H9 (cell line): ENCODE results near the gene HOXC6. TPM values are rescaled to one million over a fixed set of nuclear protein-coding genes. Genes with fewer than 3 reads are reported as not detected.

ENCODE experiments used
- DNase-seq: peaks from one replicate; pipeline ENCODE4 v3.0.0-alpha.2; 2017
- H2AFZ ChIP-seq: one replicate; pipeline ENCODE4 v1.6.1; 2013; ENCODE audit warnings: mild to moderate bottlenecking, low read length, control low read depth, moderate library complexity
- H2AK5ac ChIP-seq: 2 replicates; pipeline ENCODE4 v1.6.1; 2013; ENCODE audit warnings: low read length, control low read depth, mixed read lengths; ENCODE audit not compliant: insufficient read length
- H2BK120ac ChIP-seq: one replicate; pipeline ENCODE4 v1.6.1; 2013; ENCODE audit warnings: low read depth, mild to moderate bottlenecking, low read length, control low read depth, inconsistent platforms; ENCODE audit not compliant: poor library complexity, severe bottlenecking
- H2BK12ac ChIP-seq: 2 replicates; pipeline ENCODE4 v1.6.1; 2013; ENCODE audit warnings: low read length, control low read depth, mixed read lengths, low read depth; ENCODE audit not compliant: insufficient read length
- H2BK15ac ChIP-seq: 2 replicates; pipeline ENCODE4 v1.6.1; 2013; ENCODE audit warnings: low read depth, low read length, control low read depth
- H2BK20ac ChIP-seq: one replicate; pipeline ENCODE4 v1.6.1; 2013; ENCODE audit warnings: low read depth, mild to moderate bottlenecking, low read length, control low read depth, inconsistent platforms; ENCODE audit not compliant: poor library complexity, severe bottlenecking
- H2BK5ac ChIP-seq: 2 replicates; pipeline ENCODE4 v1.6.1; 2013; ENCODE audit warnings: low read length, control low read depth, mixed read lengths; ENCODE audit not compliant: insufficient read length
- H3K14ac ChIP-seq: 2 replicates; pipeline ENCODE4 v1.6.1; 2013; ENCODE audit warnings: low read length, control low read depth; ENCODE audit not compliant: insufficient read depth
- H3K18ac ChIP-seq: 2 replicates; pipeline ENCODE4 v1.6.1; 2013; ENCODE audit warnings: low read depth, mild to moderate bottlenecking, mixed read lengths, low read length, control low read depth; ENCODE audit not compliant: insufficient read length
- H3K23ac ChIP-seq: 2 replicates; pipeline ENCODE4 v1.6.1; 2013; ENCODE audit warnings: low read length, control low read depth, mixed read lengths, low read depth; ENCODE audit not compliant: insufficient read length
- H3K23me2 ChIP-seq: 2 replicates; pipeline ENCODE4 v1.6.1; 2013; ENCODE audit warnings: low read depth, mild to moderate bottlenecking, mixed read lengths, low read length, control low read depth; ENCODE audit not compliant: insufficient read length, poor library complexity, severe bottlenecking
- H3K27ac ChIP-seq: 2 replicates; pipeline ENCODE4 v1.5.1; 2013; ENCODE audit warnings: low read length, control low read depth, mixed read lengths, low read depth; ENCODE audit not compliant: insufficient read length
- H3K27me3 ChIP-seq: 2 replicates; pipeline ENCODE4 v1.6.1; 2013; ENCODE audit warnings: low read length, control low read depth, inconsistent platforms; ENCODE audit not compliant: insufficient read depth
- H3K4ac ChIP-seq: 2 replicates; pipeline ENCODE4 v1.6.1; 2013; ENCODE audit warnings: low read depth, mild to moderate bottlenecking, control low read depth, inconsistent platforms, low read length, moderate library complexity
- H3K4me1 ChIP-seq: 2 replicates; pipeline ENCODE4 v1.6.1; 2013; ENCODE audit warnings: low read length, control low read depth, inconsistent platforms; ENCODE audit not compliant: insufficient read depth
- H3K4me2 ChIP-seq: 2 replicates; pipeline ENCODE4 v1.6.1; 2013; ENCODE audit warnings: low read length, control low read depth, mixed read lengths; ENCODE audit not compliant: insufficient read length, insufficient read depth
- H3K56ac ChIP-seq: 2 replicates; pipeline ENCODE4 v1.6.1; 2013; ENCODE audit warnings: low read depth, mild to moderate bottlenecking, mixed read lengths, low read length, control low read depth; ENCODE audit not compliant: insufficient read length
- H3K79me1 ChIP-seq: 2 replicates; pipeline ENCODE4 v1.6.1; 2013; ENCODE audit warnings: low read depth, mild to moderate bottlenecking, moderate library complexity, low read length, control low read depth, inconsistent platforms; ENCODE audit not compliant: insufficient read depth, poor library complexity, severe bottlenecking
- H3K79me2 ChIP-seq: 2 replicates; pipeline ENCODE4 v1.6.1; 2013; ENCODE audit warnings: low read length, control low read depth, inconsistent platforms; ENCODE audit not compliant: insufficient read depth
- H3K9ac ChIP-seq: 2 replicates; pipeline ENCODE4 v1.6.1; 2013; ENCODE audit warnings: low read length, control low read depth, mixed read lengths; ENCODE audit not compliant: insufficient read length; ENCODE audit errors: extremely low read depth
- H3K9me3 ChIP-seq: one replicate; pipeline ENCODE4 v1.6.1; 2013; ENCODE audit warnings: low read depth, low read length, inconsistent platforms; ENCODE audit not compliant: control insufficient read depth
- H3T11ph ChIP-seq: one replicate; pipeline ENCODE4 v1.6.1; 2013; ENCODE audit warnings: mild to moderate bottlenecking, low read length, control low read depth, inconsistent platforms
- H4K20me1 ChIP-seq: one replicate; pipeline ENCODE4 v1.6.1; 2013; ENCODE audit not compliant: control insufficient read depth, insufficient read length, insufficient read depth
- H4K5ac ChIP-seq: 2 replicates; pipeline ENCODE4 v1.6.1; 2013; ENCODE audit warnings: low read depth, mild to moderate bottlenecking, mixed read lengths, low read length, control low read depth; ENCODE audit not compliant: insufficient read length
- H4K8ac ChIP-seq: replicated peaks from 2 replicates; pipeline ENCODE4 v1.6.1; 2013; ENCODE audit warnings: low read length, control low read depth, mixed read lengths, low read depth; ENCODE audit not compliant: insufficient read length
- H4K91ac ChIP-seq: 2 replicates; pipeline ENCODE4 v1.6.1; 2013; ENCODE audit warnings: low read depth, mild to moderate bottlenecking, moderate library complexity, mixed read lengths, low read length, control low read depth; ENCODE audit not compliant: insufficient read length
- H3K27ac Mint-ChIP-seq, 3 experiments: 2 replicates in 2 of 3; 3 replicates in 1 of 3; pipeline ENCODE4 v1.8.0; 2020 to 2021; ENCODE audit warnings: mixed read lengths in 3 of 3, mild to moderate bottlenecking in 1 of 3, moderate library complexity in 1 of 3
- H3K27me3 Mint-ChIP-seq: 2 replicates; pipeline ENCODE4 v1.8.0; 2021; ENCODE audit warnings: low read depth, mild to moderate bottlenecking, moderate library complexity, mixed read lengths
- H3K36me3 Mint-ChIP-seq, 3 experiments: 2 replicates in 2 of 3; 3 replicates in 1 of 3; pipeline ENCODE4 v1.8.0; 2020 to 2021; ENCODE audit warnings: low read depth in 3 of 3, mixed read lengths in 3 of 3; ENCODE audit not compliant: insufficient read depth in 1 of 3
- H3K4me1 Mint-ChIP-seq, 2 experiments: 2 replicates each; pipeline ENCODE4 v1.8.0; 2020; ENCODE audit warnings: mixed read lengths in 2 of 2
- H3K4me3 Mint-ChIP-seq, 2 experiments: 2 replicates in 1 of 2; 3 replicates in 1 of 2; pipeline ENCODE4 v1.8.0; 2020 to 2021; ENCODE audit warnings: mild to moderate bottlenecking in 2 of 2, mixed read lengths in 2 of 2, moderate library complexity in 1 of 2
- H3K9me3 Mint-ChIP-seq, 2 experiments: 2 replicates in 1 of 2; 3 replicates in 1 of 2; pipeline ENCODE4 v1.8.0; 2020; ENCODE audit warnings: mild to moderate bottlenecking in 2 of 2, mixed read lengths in 2 of 2, moderate library complexity in 1 of 2
- WGBS: extraction: QIAGEN DNeasy Blood & Tissue Kit; methylation state at CpG from one replicate; pipeline ENCODE4 v1.1.7; 2013; ENCODE audit warnings: missing lambda C conversion rate, low lambda C conversion rate, mixed read lengths; ENCODE audit not compliant: insufficient read length; ENCODE audit errors: extremely low coverage; 5-methylcytosine and 5-hydroxymethylcytosine counted together
- total RNA-seq: library from RNA; stranded (reverse); gene quantifications from 2 replicates; pipeline ENCODE4 v1.2.1, GENCODE V29; 2021
- TF ChIP-seq, protein P1 (sequence below): fragments of 200-600 bp; sonication (generic); conservative IDR thresholded peaks from 3 replicates; pipeline ENCODE4 v1.8.0; 2021; ENCODE audit warnings: antibody characterized with exemption, mild to moderate bottlenecking

Gene HOXC6
- total RNA-seq, 1 experiment from 2014 or later = not detected

- no peak overlapping the region for H3T11ph ChIP-seq
- H3K79me1 ChIP-seq = no peaks in the 10 kb centered on the region
- no peak overlapping the region for H3K4me3 Mint-ChIP-seq
- H3K4me1 Mint-ChIP-seq = peaks cover 10 to 59% of the 10 kb centered on the region in 2 experiments
- no peak overlapping the region for H3K4me2 ChIP-seq
- no peak overlapping the region for H3K27ac Mint-ChIP-seq
- no peak overlapping the region for H3K18ac ChIP-seq
- no peak overlapping the region for H2BK15ac ChIP-seq
- no peak overlapping the region for H2BK12ac ChIP-seq
- H3K9me3 ChIP-seq = no peaks in the 10 kb centered on the region
- H3K4ac ChIP-seq = no peak overlapping the region
- H3K23me2 ChIP-seq = peaks cover 4% of the 10 kb centered on the region
- no peak for DNase-seq
- H3K4me1 ChIP-seq = no peaks in the 10 kb centered on the region
- H3K27me3 Mint-ChIP-seq = peaks cover 100% of the 10 kb centered on the region
- H2BK120ac ChIP-seq = no peak overlapping the region
- no peaks in the 10 kb centered on the region for H3K36me3 Mint-ChIP-seq
- no peak overlapping the region for H4K5ac ChIP-seq
- H4K8ac ChIP-seq = no peak overlapping the region
- H3K27me3 ChIP-seq = peaks cover 95% of the 10 kb centered on the region
- no peak overlapping the region for H3K23ac ChIP-seq
- no peaks in the 10 kb centered on the region for H3K79me2 ChIP-seq
- no peak overlapping the region for H3K56ac ChIP-seq
- no peak overlapping the region for H2BK5ac ChIP-seq
- H4K20me1 ChIP-seq = no peaks in the 10 kb centered on the region
- TF ChIP-seq, protein P1, sequence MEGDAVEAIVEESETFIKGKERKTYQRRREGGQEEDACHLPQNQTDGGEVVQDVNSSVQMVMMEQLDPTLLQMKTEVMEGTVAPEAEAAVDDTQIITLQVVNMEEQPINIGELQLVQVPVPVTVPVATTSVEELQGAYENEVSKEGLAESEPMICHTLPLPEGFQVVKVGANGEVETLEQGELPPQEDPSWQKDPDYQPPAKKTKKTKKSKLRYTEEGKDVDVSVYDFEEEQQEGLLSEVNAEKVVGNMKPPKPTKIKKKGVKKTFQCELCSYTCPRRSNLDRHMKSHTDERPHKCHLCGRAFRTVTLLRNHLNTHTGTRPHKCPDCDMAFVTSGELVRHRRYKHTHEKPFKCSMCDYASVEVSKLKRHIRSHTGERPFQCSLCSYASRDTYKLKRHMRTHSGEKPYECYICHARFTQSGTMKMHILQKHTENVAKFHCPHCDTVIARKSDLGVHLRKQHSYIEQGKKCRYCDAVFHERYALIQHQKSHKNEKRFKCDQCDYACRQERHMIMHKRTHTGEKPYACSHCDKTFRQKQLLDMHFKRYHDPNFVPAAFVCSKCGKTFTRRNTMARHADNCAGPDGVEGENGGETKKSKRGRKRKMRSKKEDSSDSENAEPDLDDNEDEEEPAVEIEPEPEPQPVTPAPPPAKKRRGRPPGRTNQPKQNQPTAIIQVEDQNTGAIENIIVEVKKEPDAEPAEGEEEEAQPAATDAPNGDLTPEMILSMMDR = no peak
- H3K9ac ChIP-seq = no peak overlapping the region
- no peak overlapping the region for H3K14ac ChIP-seq
- no peak overlapping the region for H2BK20ac ChIP-seq
- WGBS = no CpG with 5 or more reads among the region's 12 CpGs
- no peak overlapping the region for H3K27ac ChIP-seq
- H4K91ac ChIP-seq = no peak overlapping the region
- H2AK5ac ChIP-seq = no peak overlapping the region
- H2AFZ ChIP-seq = no peak overlapping the region
- peaks cover 2 to 13% of the 10 kb centered on the region in 2 experiments; a peak in 3 of 5 replicates for H3K9me3 Mint-ChIP-seq
These were observed 23.0 kb downstream of the HOXC6 start for GRCh38 chr12:54051026-54051842.
